ENCODE measurements around the gene CRTAC1.

DNA sequence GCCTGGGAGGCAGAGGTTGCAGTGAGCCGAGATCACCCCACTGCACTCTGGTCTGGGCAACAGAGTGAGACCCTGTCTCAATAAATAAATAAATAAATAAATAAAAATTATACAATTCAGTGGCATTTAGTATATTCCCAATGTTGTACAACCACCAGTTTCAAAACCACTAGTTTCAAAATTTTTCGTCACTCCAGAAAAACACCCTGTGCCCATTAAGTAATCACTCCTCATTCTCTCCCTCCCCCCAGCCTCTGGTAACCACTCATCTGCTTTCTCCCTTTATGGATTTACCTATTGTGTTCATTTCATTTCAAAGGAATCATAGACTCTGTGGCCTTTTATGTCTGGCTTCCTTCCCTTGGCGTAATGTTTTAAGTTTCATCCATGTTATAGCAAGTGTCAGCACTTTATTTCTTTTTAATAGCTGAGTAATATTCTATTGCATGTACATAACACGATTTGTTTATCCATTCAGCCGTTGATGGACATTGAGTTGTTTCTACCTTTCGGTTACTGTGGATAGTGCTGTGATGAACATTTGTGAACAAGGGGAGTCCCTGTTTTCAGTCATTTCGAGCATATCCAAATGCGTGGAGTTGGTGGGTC lies 210.2 kb downstream of the CRTAC1 start:
- no peak for TF ChIP-seq EP300 (IDR thresholded peaks at IDR 0.05; ENCODE audit: low read depth)
- TF ChIP-seq POLR2A (IDR thresholded peaks at IDR 0.05) = no peak

Measured in transverse colon (tissue), 1 donor.